Activated CD8-positive, alpha-beta memory T cell treated with anti-CD3 and anti-CD28 coated beads, Interleukin-2, amount 10 ng/mL, durations not matched to agents 7 days and 5 days (primary cell): ENCODE measurements around the gene HACL1. TPM values are rescaled to one million over a fixed set of nuclear protein-coding genes. Genes with fewer than 3 reads are reported as not detected.

Experiments
- ATAC-seq: fragments of 150-1000 bp; cut with Tn5 transposase; one replicate; pipeline ENCODE4 v1.10.0; 2021; ENCODE audit warnings: moderate library complexity
- CTCF ChIA-PET: fragments of 350-600 bp; sonication (Branson Sonifier 250); formaldehyde crosslinking; loops from one replicate; lab custom pipeline; 2021; ENCODE audit warnings: antibody characterized with exemption; lab: Charles Lee
- DNase-seq: peaks from one replicate; pipeline ENCODE4 v3.0.0-alpha.2; 2020
- H3K27ac Mint-ChIP-seq: one replicate; pipeline ENCODE4 v1.8.0; 2021; ENCODE audit warnings: mild to moderate bottlenecking, mixed read lengths
- H3K27me3 Mint-ChIP-seq: one replicate; pipeline ENCODE4 v1.8.0; 2021; ENCODE audit warnings: mixed read lengths
- H3K36me3 Mint-ChIP-seq: one replicate; pipeline ENCODE4 v1.8.0; 2021; ENCODE audit warnings: mild to moderate bottlenecking, mixed read lengths
- H3K4me1 Mint-ChIP-seq: one replicate; pipeline ENCODE4 v1.8.0; 2021; ENCODE audit warnings: mixed read lengths
- H3K4me3 Mint-ChIP-seq: one replicate; pipeline ENCODE4 v1.8.0; 2021; ENCODE audit warnings: mild to moderate bottlenecking, moderate library complexity, mixed read lengths
- H3K9me3 Mint-ChIP-seq: one replicate; pipeline ENCODE4 v1.8.0; 2022; ENCODE audit warnings: low read depth, mixed read lengths
- total RNA-seq, 2 experiments: library from RNA; stranded (reverse); gene quantifications; one replicate each; pipeline ENCODE4 v1.2.3, GENCODE V29; 2021

HACL1 gene
- total RNA-seq, 2 experiments from 2014 or later = 24.4 to 25.5 TPM

DNA sequence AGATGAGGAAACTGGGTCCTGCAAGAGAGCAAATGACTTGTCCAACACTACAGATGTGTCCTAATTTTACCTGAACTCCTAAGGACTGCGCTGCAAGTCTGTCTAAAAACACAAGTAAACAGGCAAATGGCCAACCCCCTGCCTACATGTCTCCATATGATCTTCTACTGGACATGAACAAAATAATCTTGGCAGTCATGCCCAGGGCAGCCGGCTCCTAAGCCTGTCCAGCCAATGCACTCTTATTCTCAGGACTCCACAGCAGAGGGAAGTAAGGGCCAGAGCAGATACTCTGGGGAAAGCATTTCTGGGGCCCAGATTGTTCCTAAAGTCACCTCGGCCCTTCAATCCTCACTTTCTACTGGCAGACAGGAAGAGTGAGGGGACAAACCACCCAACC, 90.2 kb downstream of the HACL1 start:
- DNase-seq (no peak), ATAC-seq (no peak)
- CTCF ChIA-PET = interaction anchor here (1.7 kb wide), 1 partner anchor 9 kb away, joined by 4 read pairs; the partner anchor contains the start of gene COLQ
- no peak overlapping the region for H3K27ac Mint-ChIP-seq
- no peaks in the 10 kb centered on the region for H3K4me1 Mint-ChIP-seq
- H3K27me3 Mint-ChIP-seq = no peaks in the 10 kb centered on the region
- H3K4me3 Mint-ChIP-seq = no peak overlapping the region
- no peaks in the 10 kb centered on the region for H3K9me3 Mint-ChIP-seq
- no peaks in the 10 kb centered on the region for H3K36me3 Mint-ChIP-seq

Other genes with a start within 250 kb of the HACL1 start
- 10 to 100 TPM; 17.2 to 18.3 TPM for gene METTL6, start 174.0 kb downstream of the HACL1 start, total RNA-seq
- 10 to 100 TPM; 27.3 to 29.5 TPM for gene EAF1, start 174.0 kb downstream of the HACL1 start, total RNA-seq
- gene COLQ, start 79.9 kb downstream of the HACL1 start, total RNA-seq = 1 to 10 TPM; 2.3 to 4.7 TPM
- gene BTD, start 176 bp upstream of the HACL1 start, total RNA-seq = 1 to 10 TPM; 5.2 to 6.2 TPM
- gene ANKRD28, start 196.4 kb upstream of the HACL1 start, total RNA-seq = 10 to 100 TPM; 56.3 to 73.6 TPM